ENCODE data around the gene ARFRP1. TPM values are rescaled to one million over a fixed set of nuclear protein-coding genes. Genes with fewer than 3 reads are reported as not detected.

ARFRP1 gene
- total RNA-seq, 2 experiments from 2014 or later = 41.7 to 44.2 TPM

DNA sequence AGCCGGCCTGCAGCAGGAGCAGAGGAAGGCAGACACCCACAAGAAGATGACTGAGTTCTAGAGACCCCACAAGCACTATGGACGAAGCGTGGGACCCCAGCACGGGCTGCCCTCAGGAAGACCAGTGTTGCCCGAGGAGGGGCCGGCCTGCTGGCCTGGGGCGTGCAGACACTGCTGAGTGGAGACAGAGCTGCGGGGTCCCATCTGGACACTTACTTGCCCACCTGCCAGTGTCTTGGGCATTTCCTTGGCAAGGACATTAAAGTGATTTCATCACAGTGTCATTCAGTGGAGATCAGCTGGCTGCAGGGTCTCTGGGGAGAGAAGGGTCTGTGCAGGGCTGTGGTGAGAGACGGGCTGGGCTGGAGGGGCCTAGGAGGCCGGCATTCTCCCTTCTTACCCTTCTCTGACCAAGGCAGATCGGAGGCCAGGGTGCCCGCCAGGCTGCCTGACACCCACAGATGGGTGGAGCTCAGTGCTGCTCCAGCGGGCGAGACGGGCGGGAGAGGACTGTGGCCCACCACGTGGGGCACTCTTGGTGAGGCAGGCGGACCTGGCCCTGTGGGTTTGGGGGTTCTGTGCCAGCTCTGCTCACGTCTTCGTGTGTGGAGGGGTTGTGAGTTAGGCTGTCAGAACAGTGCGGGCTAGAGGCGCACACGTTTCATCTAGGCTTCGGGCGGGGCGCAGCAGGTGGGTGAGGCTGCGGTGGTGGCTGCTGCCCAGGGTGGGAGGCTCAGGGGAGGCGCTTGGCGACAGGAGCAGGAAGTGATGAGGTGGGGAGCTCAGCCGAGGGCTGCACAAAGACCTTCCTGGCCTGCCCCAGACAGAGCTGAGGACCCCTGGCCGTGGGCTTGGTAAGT, 28.3 kb upstream of the ARFRP1 start, which contains the start of gene LIME1:
TSS of gene LIME1 (plus strand) at position 806 of the 860 bp plus-strand sequence. CDS start 886 bp downstream, outside the sequence.
- no peaks in the 10 kb centered on the region for H3K9me3 Mint-ChIP-seq
- intact Hi-C loops (cut with micrococcal nuclease) = no loop called here
- H3K36me3 Mint-ChIP-seq (ENCODE audit: low read depth) = peaks cover 11% of the 10 kb centered on the region
- ChIA-PET POLR2A (interaction anchor here (0.6 to 2.0 kb wide), 10 partner anchors 9 to 215 kb away, joined by 3 to 12 read pairs (median 4); partner anchors contain the start of genes ARFRP1, PPDPF, PTK6 and ZGPAT), CTCF (interaction anchor here (0.7 to 2.4 kb wide), 9 partner anchors 15 to 245 kb away, joined by 3 to 17 read pairs (median 5); partner anchors contain the start of genes ARFRP1, PRPF6, PTK6 and ZGPAT)
- peaks cover 26% of the 10 kb centered on the region for H3K4me1 Mint-ChIP-seq (ENCODE audit: low read depth)
- H3K4me3 Mint-ChIP-seq = peak within 1 kb of the TSS; percentile 72
- H3K27me3 Mint-ChIP-seq = no peaks in the 10 kb centered on the region
- ATAC-seq (peak; percentile 56), DNase-seq (peak; percentile 85)
- TF ChIP-seq, protein P1, sequence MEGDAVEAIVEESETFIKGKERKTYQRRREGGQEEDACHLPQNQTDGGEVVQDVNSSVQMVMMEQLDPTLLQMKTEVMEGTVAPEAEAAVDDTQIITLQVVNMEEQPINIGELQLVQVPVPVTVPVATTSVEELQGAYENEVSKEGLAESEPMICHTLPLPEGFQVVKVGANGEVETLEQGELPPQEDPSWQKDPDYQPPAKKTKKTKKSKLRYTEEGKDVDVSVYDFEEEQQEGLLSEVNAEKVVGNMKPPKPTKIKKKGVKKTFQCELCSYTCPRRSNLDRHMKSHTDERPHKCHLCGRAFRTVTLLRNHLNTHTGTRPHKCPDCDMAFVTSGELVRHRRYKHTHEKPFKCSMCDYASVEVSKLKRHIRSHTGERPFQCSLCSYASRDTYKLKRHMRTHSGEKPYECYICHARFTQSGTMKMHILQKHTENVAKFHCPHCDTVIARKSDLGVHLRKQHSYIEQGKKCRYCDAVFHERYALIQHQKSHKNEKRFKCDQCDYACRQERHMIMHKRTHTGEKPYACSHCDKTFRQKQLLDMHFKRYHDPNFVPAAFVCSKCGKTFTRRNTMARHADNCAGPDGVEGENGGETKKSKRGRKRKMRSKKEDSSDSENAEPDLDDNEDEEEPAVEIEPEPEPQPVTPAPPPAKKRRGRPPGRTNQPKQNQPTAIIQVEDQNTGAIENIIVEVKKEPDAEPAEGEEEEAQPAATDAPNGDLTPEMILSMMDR (IDR thresholded peaks at IDR 0.05) = no peak
- H3K27ac Mint-ChIP-seq = peak within 1 kb of the TSS; percentile 79

- intact Hi-C loops (cut with micrococcal nuclease) = no loop called here
- TF ChIP-seq, protein P1 (IDR thresholded peaks at IDR 0.05) = no peak
- ChIA-PET CTCF (interaction anchor here (1.2 to 2.2 kb wide), 4 partner anchors 20 to 197 kb away, joined by 3 to 17 read pairs (median 5); partner anchors contain the start of genes ARFRP1, PTK6 and ZGPAT), POLR2A (interaction anchor here (0.7 to 2.0 kb wide), 5 partner anchors 27 to 198 kb away, joined by 3 to 12 read pairs (median 3); partner anchors contain the start of genes ARFRP1, PTK6 and ZGPAT)
- Mint-ChIP-seq H3K4me1 (ENCODE audit: low read depth) (peaks cover 24% of the 10 kb centered on the region), H3K27me3 (no peaks in the 10 kb centered on the region), H3K36me3 (ENCODE audit: low read depth) (peaks cover 11% of the 10 kb centered on the region), H3K4me3 (no peak overlapping the region), H3K27ac (no peak overlapping the region), H3K9me3 (no peaks in the 10 kb centered on the region)
- DNase-seq (no peak), ATAC-seq (no peak)
Measured at GRCh38 chr20:63734946-63735858, 27.4 kb upstream of the ARFRP1 start.

- intact Hi-C loops (cut with micrococcal nuclease) = no loop called here
- ATAC-seq = no peak
Measured at GRCh38 chr20:63734111-63734945, 26.6 kb upstream of the ARFRP1 start.

GRCh38 chr20:63733579-63734081, 25.9 kb upstream of the ARFRP1 start:
- TF ChIP-seq, protein P1 (IDR thresholded peaks at IDR 0.05) = no peak
- Mint-ChIP-seq H3K4me1 (ENCODE audit: low read depth) (peaks cover 24% of the 10 kb centered on the region), H3K36me3 (ENCODE audit: low read depth) (peaks cover 13% of the 10 kb centered on the region), H3K27ac (no peak overlapping the region), H3K9me3 (no peaks in the 10 kb centered on the region), H3K27me3 (no peaks in the 10 kb centered on the region), H3K4me3 (no peak overlapping the region)
- intact Hi-C loops (cut with micrococcal nuclease) = no loop called here
- no peak for ATAC-seq
- ChIA-PET POLR2A (interaction anchor here (1.1 kb wide), 1 partner anchor 34 kb away, joined by 4 read pairs; no protein-coding TSS in a partner anchor), CTCF (no interaction called here)
- DNase-seq = no peak

More at GRCh38 chr20:63734111-63734945, 26.6 kb upstream of the ARFRP1 start:
- Mint-ChIP-seq H3K4me1 (ENCODE audit: low read depth) (peaks cover 24% of the 10 kb centered on the region), H3K27me3 (no peaks in the 10 kb centered on the region), H3K27ac (no peak overlapping the region), H3K4me3 (no peak overlapping the region), H3K36me3 (ENCODE audit: low read depth) (peaks cover 11% of the 10 kb centered on the region), H3K9me3 (no peaks in the 10 kb centered on the region)
- TF ChIP-seq, protein P1 (IDR thresholded peaks at IDR 0.05) = no peak
- POLR2A ChIA-PET = interaction anchor here (0.8 to 1.1 kb wide), 2 partner anchors 26 to 35 kb away, joined by 3 to 4 read pairs; partner anchors contain the start of genes ARFRP1 and ZGPAT
- no peak for DNase-seq
- CTCF ChIA-PET = no interaction called here

All from activated CD8-positive, alpha-beta T cell treated with anti-CD3 and anti-CD28 coated beads for 36 hours (primary cell).